ENCODE data around the gene ZIC5. TPM values are rescaled to one million over a fixed set of nuclear protein-coding genes. Genes with fewer than 3 reads are reported as not detected.
"Not testable (repeated sequence)": the region's sequence is repeated elsewhere in the genome, so short reads cannot be mapped to it uniquely, and the experiment has no call there.

Gene ZIC5
- total RNA-seq, 1 experiment from 2014 or later, result 5.2 TPM

GRCh38 chr13:99953138-99953755, 18.3 kb downstream of the ZIC5 start:
- no peaks in the 10 kb centered on the region for H3K9me3 ChIP-seq (ENCODE audit: control insufficient read depth, insufficient read depth, low read depth, low read length)
- TF ChIP-seq TCF7L2 (IDR thresholded peaks at IDR 0.05; ENCODE audit: low read depth, low read length) (no peak), REST (IDR thresholded peaks at IDR 0.05; ENCODE audit: insufficient read depth in 1 of 2, low read depth in 2 of 2, low read length in 1 of 2) (no peak), CTCF (IDR thresholded peaks at IDR 0.05) (no peak), POLR2AphosphoS5 (IDR thresholded peaks at IDR 0.05; ENCODE audit: low read depth, low read length) (no peak), SIN3A (IDR thresholded peaks at IDR 0.05; ENCODE audit: borderline replicate concordance, insufficient read depth, low read depth, low read length) (no peak)
- ChIA-PET CTCF (no interaction called here), POLR2A (no interaction called here)
- H3K4me1 ChIP-seq (ENCODE audit: control insufficient read depth, insufficient read depth, low read length), result no peaks in the 10 kb centered on the region
- no peaks in the 10 kb centered on the region for H3K27me3 ChIP-seq (ENCODE audit: control insufficient read depth, insufficient read depth, low read length)
- no peak overlapping the region for H3K4me3 ChIP-seq (ENCODE audit: low read depth in 2 of 2, low read length in 2 of 2)
- H3K27ac ChIP-seq (ENCODE audit: low read length), result no peak overlapping the region
- in situ Hi-C loops (cut with HindIII; ENCODE audit: low pct_unique_long_range_greater_than_20kb, low sequenced_read_pairs) (no loop called here), intact Hi-C loops (cut with micrococcal nuclease; ENCODE audit: unreplicated experiment) (no loop called here)
- DNase-seq (ENCODE audit: low read depth, low spot score) (no peak), ATAC-seq (no peak)
- no peaks in the 10 kb centered on the region for H3K36me3 ChIP-seq (ENCODE audit: control insufficient read depth, insufficient read depth, low read length)
- no TSS peak for BruUV-seq (replicated peaks)

- H3K4me1 ChIP-seq (ENCODE audit: control insufficient read depth, insufficient read depth, low read length); H3K27me3 ChIP-seq (ENCODE audit: control insufficient read depth, insufficient read depth, low read length); H3K36me3 ChIP-seq (ENCODE audit: control insufficient read depth, insufficient read depth, low read length); in situ Hi-C loops (cut with HindIII; ENCODE audit: low pct_unique_long_range_greater_than_20kb, low sequenced_read_pairs); DNase-seq (ENCODE audit: low read depth, low spot score); H3K27ac ChIP-seq (ENCODE audit: low read length); H3K4me3 ChIP-seq (ENCODE audit: low read depth in 2 of 2, low read length in 2 of 2); ATAC-seq; BruUV-seq (replicated peaks); H3K9me3 ChIP-seq (ENCODE audit: control insufficient read depth, insufficient read depth, low read depth, low read length); CTCF ChIA-PET; intact Hi-C loops (cut with micrococcal nuclease; ENCODE audit: unreplicated experiment): not testable (repeated sequence)
- POLR2A ChIA-PET, result interaction anchor here (0.6 kb wide), 1 partner anchor 1508 kb away, joined by 5 read pairs; no protein-coding TSS in a partner anchor
Measured at GRCh38 chr13:99951666-99952065, 19.9 kb downstream of the ZIC5 start.

DNA sequence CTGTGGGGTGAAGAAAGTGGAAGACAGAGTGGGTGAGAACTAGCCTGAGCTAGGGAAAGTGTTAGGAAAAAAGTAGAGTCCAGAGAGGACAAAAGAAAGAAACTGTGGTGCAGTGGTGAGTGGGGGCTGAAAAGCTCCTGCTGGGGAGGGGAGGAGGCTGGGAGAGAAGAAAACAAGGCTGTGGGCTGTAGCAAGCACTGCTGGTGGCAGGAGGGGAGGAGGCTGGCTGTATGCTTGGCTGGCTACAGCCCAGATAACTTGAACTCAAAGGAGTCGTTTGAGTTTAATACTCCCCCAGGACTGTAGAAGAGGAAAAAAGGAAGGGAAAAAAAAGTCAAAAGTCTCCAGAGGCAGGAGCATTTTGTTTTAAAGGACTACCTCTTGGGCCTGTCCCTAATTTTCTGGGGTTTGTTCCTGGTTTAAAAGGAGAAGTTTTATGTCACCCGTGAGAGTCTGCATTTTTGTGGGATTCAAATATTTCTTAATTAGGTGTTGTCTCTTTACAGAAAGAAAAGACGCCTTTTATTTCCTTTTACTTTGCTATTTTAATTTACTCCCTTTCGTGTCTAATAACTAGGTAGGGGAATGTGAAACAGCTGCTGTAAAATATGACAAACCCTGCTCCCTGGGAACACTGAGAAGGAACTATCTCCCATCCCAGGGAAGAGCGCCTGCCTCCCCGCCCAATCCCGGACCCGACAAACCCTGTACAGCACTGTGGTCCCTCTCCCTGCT, 21.7 kb downstream of the ZIC5 start:
- ChIA-PET POLR2A (no interaction called here), CTCF (no interaction called here)
- Histone ChIP-seq H3K4me3 (ENCODE audit: low read depth in 2 of 2, low read length in 2 of 2) (no peak overlapping the region), H3K4me1 (ENCODE audit: control insufficient read depth, insufficient read depth, low read length) (no peaks in the 10 kb centered on the region), H3K9me3 (ENCODE audit: control insufficient read depth, insufficient read depth, low read depth, low read length) (no peaks in the 10 kb centered on the region), H3K27me3 (ENCODE audit: control insufficient read depth, insufficient read depth, low read length) (no peaks in the 10 kb centered on the region), H3K36me3 (ENCODE audit: control insufficient read depth, insufficient read depth, low read length) (no peaks in the 10 kb centered on the region), H3K27ac (ENCODE audit: low read length) (no peak overlapping the region; the same call in 1 of the 2 replicates)
- BruUV-seq (replicated peaks), result no TSS peak
- ATAC-seq (no peak), DNase-seq (ENCODE audit: low read depth, low spot score) (no peak)
- in situ Hi-C loops (cut with HindIII; ENCODE audit: low pct_unique_long_range_greater_than_20kb, low sequenced_read_pairs), result no loop called here
- intact Hi-C loops (cut with micrococcal nuclease; ENCODE audit: unreplicated experiment), result no loop called here
- TF ChIP-seq REST (IDR thresholded peaks at IDR 0.05; ENCODE audit: insufficient read depth in 1 of 2, low read depth in 2 of 2, low read length in 1 of 2), result no peak
- TF ChIP-seq SIN3A (IDR thresholded peaks at IDR 0.05; ENCODE audit: borderline replicate concordance, insufficient read depth, low read depth, low read length), result no peak
- TF ChIP-seq TCF7L2 (IDR thresholded peaks at IDR 0.05; ENCODE audit: low read depth, low read length), result no peak
- no peak for TF ChIP-seq POLR2AphosphoS5 (IDR thresholded peaks at IDR 0.05; ENCODE audit: low read depth, low read length)
- TF ChIP-seq CTCF (IDR thresholded peaks at IDR 0.05), result no peak
